ENCODE measurements around the gene PMEPA1.

DNA sequence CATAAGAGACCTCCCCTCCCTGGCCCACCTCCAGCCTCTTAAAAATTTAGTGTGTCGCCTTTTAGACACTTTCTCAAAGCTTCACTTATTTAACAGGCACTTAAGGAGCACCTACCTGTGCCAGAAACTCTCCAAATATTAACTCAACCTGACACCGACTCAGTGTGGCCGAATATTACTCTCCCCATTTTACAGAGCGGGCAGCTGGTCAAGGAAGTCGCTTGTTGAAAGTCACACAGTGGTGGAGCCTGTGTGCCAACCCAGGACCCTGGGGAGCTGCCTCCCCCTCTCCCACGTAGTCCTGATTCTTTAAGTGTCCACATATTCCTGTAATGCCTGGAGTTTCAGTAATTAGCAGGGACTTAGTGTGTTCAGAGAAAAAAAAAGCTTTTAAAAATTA lies 1.0 kb upstream of the PMEPA1 start:
- TF ChIP-seq, protein P1, sequence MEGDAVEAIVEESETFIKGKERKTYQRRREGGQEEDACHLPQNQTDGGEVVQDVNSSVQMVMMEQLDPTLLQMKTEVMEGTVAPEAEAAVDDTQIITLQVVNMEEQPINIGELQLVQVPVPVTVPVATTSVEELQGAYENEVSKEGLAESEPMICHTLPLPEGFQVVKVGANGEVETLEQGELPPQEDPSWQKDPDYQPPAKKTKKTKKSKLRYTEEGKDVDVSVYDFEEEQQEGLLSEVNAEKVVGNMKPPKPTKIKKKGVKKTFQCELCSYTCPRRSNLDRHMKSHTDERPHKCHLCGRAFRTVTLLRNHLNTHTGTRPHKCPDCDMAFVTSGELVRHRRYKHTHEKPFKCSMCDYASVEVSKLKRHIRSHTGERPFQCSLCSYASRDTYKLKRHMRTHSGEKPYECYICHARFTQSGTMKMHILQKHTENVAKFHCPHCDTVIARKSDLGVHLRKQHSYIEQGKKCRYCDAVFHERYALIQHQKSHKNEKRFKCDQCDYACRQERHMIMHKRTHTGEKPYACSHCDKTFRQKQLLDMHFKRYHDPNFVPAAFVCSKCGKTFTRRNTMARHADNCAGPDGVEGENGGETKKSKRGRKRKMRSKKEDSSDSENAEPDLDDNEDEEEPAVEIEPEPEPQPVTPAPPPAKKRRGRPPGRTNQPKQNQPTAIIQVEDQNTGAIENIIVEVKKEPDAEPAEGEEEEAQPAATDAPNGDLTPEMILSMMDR (IDR thresholded peaks at IDR 0.05; ENCODE audit: insufficient read depth, low read depth, low read length): no peak
- TF ChIP-seq EZH2 (IDR thresholded peaks at IDR 0.05; ENCODE audit: insufficient read depth, low read length): no peak
